ENCODE results near the gene ZNF837.

The ZNF837 gene

GRCh38 chr19:58367698-58368454 lies 13.0 kb downstream of the ZNF837 start:
- 95 to 96% methylated on average over 106 of the region's 106 CpGs for WGBS, 2 experiments
- no peaks in the 10 kb centered on the region for H3K4me1 ChIP-seq (ENCODE audit: control insufficient read depth, insufficient read depth, low read length)

GRCh38 chr19:58366585-58367430 lies 14.0 kb downstream of the ZNF837 start:
- no peaks in the 10 kb centered on the region for H3K36me3 ChIP-seq (ENCODE audit: control insufficient read depth, insufficient read depth, low read length)
- H3K9me3 ChIP-seq (ENCODE audit: control insufficient read depth, low read length) = no peaks in the 10 kb centered on the region
- WGBS, 2 experiments = 92 to 93% methylated on average over 32 of the region's 32 CpGs
- no peak overlapping the region for H3K27ac ChIP-seq (ENCODE audit: insufficient read depth, low read depth, low read length, poor library complexity, severe bottlenecking)
- no peaks in the 10 kb centered on the region for H3K27me3 ChIP-seq (ENCODE audit: control insufficient read depth, insufficient read depth, low read length, poor library complexity, severe bottlenecking)
- no peaks in the 10 kb centered on the region for H3K4me1 ChIP-seq (ENCODE audit: control insufficient read depth, insufficient read depth, low read length)
- H3K4me3 ChIP-seq (ENCODE audit: insufficient read depth, low read depth, low read length) = no peak overlapping the region

More at GRCh38 chr19:58367698-58368454, 13.0 kb downstream of the ZNF837 start:
- H3K9me3 ChIP-seq (ENCODE audit: control insufficient read depth, low read length) = no peaks in the 10 kb centered on the region
- no peaks in the 10 kb centered on the region for H3K36me3 ChIP-seq (ENCODE audit: control insufficient read depth, insufficient read depth, low read length)
- no peaks in the 10 kb centered on the region for H3K27me3 ChIP-seq (ENCODE audit: control insufficient read depth, insufficient read depth, low read length, poor library complexity, severe bottlenecking)
- no peak overlapping the region for H3K4me3 ChIP-seq (ENCODE audit: insufficient read depth, low read depth, low read length)
- no peak overlapping the region for H3K27ac ChIP-seq (ENCODE audit: insufficient read depth, low read depth, low read length, poor library complexity, severe bottlenecking)

- Histone ChIP-seq H3K4me1 (ENCODE audit: control insufficient read depth, insufficient read depth, low read length) (peaks cover 6% of the 10 kb centered on the region), H3K27me3 (ENCODE audit: control insufficient read depth, insufficient read depth, low read length, poor library complexity, severe bottlenecking) (no peaks in the 10 kb centered on the region), H3K4me3 (ENCODE audit: insufficient read depth, low read depth, low read length) (no peak overlapping the region), H3K36me3 (ENCODE audit: control insufficient read depth, insufficient read depth, low read length) (no peaks in the 10 kb centered on the region), H3K27ac (ENCODE audit: insufficient read depth, low read depth, low read length, poor library complexity, severe bottlenecking) (no peak overlapping the region), H3K9me3 (ENCODE audit: control insufficient read depth, low read length) (no peaks in the 10 kb centered on the region)
- WGBS, 2 experiments = 91 to 92% methylated on average over 5 of the region's 5 CpGs
These were observed 16.7 kb downstream of the ZNF837 start for GRCh38 chr19:58364146-58364545.

GRCh38 chr19:58362272-58362994 lies 18.4 kb downstream of the ZNF837 start, which contains the start of gene ZNF497:
ZNF497 (minus strand) TSS chr19:58362751; CDS start chr19:58357635, 5,116 bp downstream.
- H3K4me1 ChIP-seq (ENCODE audit: control insufficient read depth, insufficient read depth, low read length) = peaks cover 6% of the 10 kb centered on the region
- H3K27ac ChIP-seq (ENCODE audit: insufficient read depth, low read depth, low read length, poor library complexity, severe bottlenecking) = peak within 1 kb of the TSS; percentile 91
- H3K9me3 ChIP-seq (ENCODE audit: control insufficient read depth, low read length) = no peaks in the 10 kb centered on the region
- WGBS, 2 experiments = 0% methylated on average over 74 of the region's 74 CpGs
- H3K4me3 ChIP-seq (ENCODE audit: insufficient read depth, low read depth, low read length) = peak within 1 kb of the TSS; percentile 82
- no peaks in the 10 kb centered on the region for H3K36me3 ChIP-seq (ENCODE audit: control insufficient read depth, insufficient read depth, low read length)
- H3K27me3 ChIP-seq (ENCODE audit: control insufficient read depth, insufficient read depth, low read length, poor library complexity, severe bottlenecking) = no peaks in the 10 kb centered on the region

- 3 to 4% methylated on average over 28 of the region's 28 CpGs for WGBS, 2 experiments
- H3K4me1 ChIP-seq (ENCODE audit: control insufficient read depth, insufficient read depth, low read length) = peaks cover 6% of the 10 kb centered on the region
- H3K27ac ChIP-seq (ENCODE audit: insufficient read depth, low read depth, low read length, poor library complexity, severe bottlenecking) = peak overlapping the region; percentile 91
- H3K9me3 ChIP-seq (ENCODE audit: control insufficient read depth, low read length) = no peaks in the 10 kb centered on the region
- peak overlapping the region; percentile 82 for H3K4me3 ChIP-seq (ENCODE audit: insufficient read depth, low read depth, low read length)
- no peaks in the 10 kb centered on the region for H3K36me3 ChIP-seq (ENCODE audit: control insufficient read depth, insufficient read depth, low read length)
- H3K27me3 ChIP-seq (ENCODE audit: control insufficient read depth, insufficient read depth, low read length, poor library complexity, severe bottlenecking) = no peaks in the 10 kb centered on the region
These were observed 18.9 kb downstream of the ZNF837 start for GRCh38 chr19:58361900-58362271.

GRCh38 chr19:58357481-58358145 lies 23.2 kb downstream of the ZNF837 start:
- Histone ChIP-seq H3K27me3 (ENCODE audit: control insufficient read depth, insufficient read depth, low read length, poor library complexity, severe bottlenecking) (no peaks in the 10 kb centered on the region), H3K36me3 (ENCODE audit: control insufficient read depth, insufficient read depth, low read length) (no peaks in the 10 kb centered on the region), H3K9me3 (ENCODE audit: control insufficient read depth, low read length) (no peaks in the 10 kb centered on the region), H3K4me1 (ENCODE audit: control insufficient read depth, insufficient read depth, low read length) (peaks cover 6% of the 10 kb centered on the region), H3K4me3 (ENCODE audit: insufficient read depth, low read depth, low read length) (no peak overlapping the region), H3K27ac (ENCODE audit: insufficient read depth, low read depth, low read length, poor library complexity, severe bottlenecking) (no peak overlapping the region)
- WGBS, 2 experiments = 74 to 77% methylated on average over 19 of the region's 19 CpGs

GRCh38 chr19:58356766-58357480 lies 23.9 kb downstream of the ZNF837 start:
- peaks cover 6% of the 10 kb centered on the region for H3K4me1 ChIP-seq (ENCODE audit: control insufficient read depth, insufficient read depth, low read length)
- whole genome bisulfite sequencing, 2 experiments = 94 to 95% methylated on average over 75 of the region's 75 CpGs
- no peak overlapping the region for H3K4me3 ChIP-seq (ENCODE audit: insufficient read depth, low read depth, low read length)
- no peak overlapping the region for H3K27ac ChIP-seq (ENCODE audit: insufficient read depth, low read depth, low read length, poor library complexity, severe bottlenecking)
- H3K27me3 ChIP-seq (ENCODE audit: control insufficient read depth, insufficient read depth, low read length, poor library complexity, severe bottlenecking) = no peaks in the 10 kb centered on the region
- H3K9me3 ChIP-seq (ENCODE audit: control insufficient read depth, low read length) = no peaks in the 10 kb centered on the region
- H3K36me3 ChIP-seq (ENCODE audit: control insufficient read depth, insufficient read depth, low read length) = no peaks in the 10 kb centered on the region

- Histone ChIP-seq H3K4me1 (ENCODE audit: control insufficient read depth, insufficient read depth, low read length) (peaks cover 2% of the 10 kb centered on the region), H3K36me3 (ENCODE audit: control insufficient read depth, insufficient read depth, low read length) (no peaks in the 10 kb centered on the region), H3K9me3 (ENCODE audit: control insufficient read depth, low read length) (no peaks in the 10 kb centered on the region), H3K4me3 (ENCODE audit: insufficient read depth, low read depth, low read length) (no peak overlapping the region), H3K27ac (ENCODE audit: insufficient read depth, low read depth, low read length, poor library complexity, severe bottlenecking) (no peak overlapping the region), H3K27me3 (ENCODE audit: control insufficient read depth, insufficient read depth, low read length, poor library complexity, severe bottlenecking) (no peaks in the 10 kb centered on the region)
- WGBS, 2 experiments = 96% methylated on average over 94 of the region's 94 CpGs
These were observed 24.7 kb downstream of the ZNF837 start for GRCh38 chr19:58355908-58356765.
